Kidney epithelial cell (primary cell): ENCODE measurements around the gene ETFDH. TPM values are rescaled to one million over a fixed set of nuclear protein-coding genes. Genes with fewer than 3 reads are reported as not detected.
"Not testable (repeated sequence)": the region's sequence is repeated elsewhere in the genome, so short reads cannot be mapped to it uniquely, and the experiment has no call there.

Experiments
- DNase-seq: peaks from one replicate; pipeline ENCODE4 v3.0.0-alpha.2; 2010; ENCODE audit warnings: low read depth
- H3K27me3 ChIP-seq: 2 replicates; pipeline ENCODE4 v1.6.0; 2011; ENCODE audit warnings: low read length; ENCODE audit not compliant: control insufficient read depth, insufficient read depth
- H3K36me3 ChIP-seq: 2 replicates; pipeline ENCODE4 v1.5.1; 2011; ENCODE audit warnings: low read length; ENCODE audit not compliant: control insufficient read depth, insufficient read depth
- H3K4me3 ChIP-seq: 2 replicates; pipeline ENCODE4 v1.5.1; 2011; ENCODE audit warnings: low read depth, mild to moderate bottlenecking, control low read depth, low read length
- CTCF ChIP-seq: IDR thresholded peaks from 2 replicates; pipeline ENCODE4 v1.5.1; 2011; ENCODE audit warnings: mild to moderate bottlenecking, moderate library complexity, low read length, control low read depth, inconsistent platforms; ENCODE audit not compliant: insufficient read depth, poor library complexity, severe bottlenecking
- total RNA-seq: library from RNA; depleted of rRNA; stranded (reverse); fragments of >200 nt; gene quantifications from 2 replicates; pipeline ENCODE4 v1.2.3, GENCODE V29; 2015

The ETFDH gene
- total RNA-seq, 1 donor from 2014 or later: 10.5 TPM

GRCh38 chr4:158704274-158704673 is 32.2 kb downstream of the ETFDH start:
- DNase-seq: no peak
- Histone ChIP-seq H3K27me3 (no peaks in the 10 kb centered on the region), H3K4me3 (no peak overlapping the region), H3K36me3 (no peaks in the 10 kb centered on the region)
- TF ChIP-seq CTCF: no peak

GRCh38 chr4:158710814-158711213 is 38.7 kb downstream of the ETFDH start:
- Histone ChIP-seq H3K4me3 (no peak overlapping the region), H3K27me3 (no peaks in the 10 kb centered on the region), H3K36me3 (no peaks in the 10 kb centered on the region)
- DNase-seq: no peak
- peak; percentile 22 for TF ChIP-seq CTCF

GRCh38 chr4:158712622-158713021 is 40.5 kb downstream of the ETFDH start:
- not testable (repeated sequence) for DNase-seq, H3K27me3 ChIP-seq, H3K4me3 ChIP-seq, H3K36me3 ChIP-seq

- no peak for DNase-seq
- H3K27me3 ChIP-seq: no peaks in the 10 kb centered on the region
- no peak overlapping the region for H3K4me3 ChIP-seq
- TF ChIP-seq CTCF: no peak
- H3K36me3 ChIP-seq: no peaks in the 10 kb centered on the region
These were observed 42.8 kb downstream of the ETFDH start for GRCh38 chr4:158714937-158715336.

- Histone ChIP-seq H3K27me3 (no peaks in the 10 kb centered on the region), H3K4me3 (no peak overlapping the region), H3K36me3 (no peaks in the 10 kb centered on the region)
- no peak for DNase-seq
- no peak for TF ChIP-seq CTCF
These were observed 43.7 kb downstream of the ETFDH start for GRCh38 chr4:158715802-158716201.

GRCh38 chr4:158721680-158722079 is 49.6 kb downstream of the ETFDH start:
- Histone ChIP-seq H3K27me3 (no peaks in the 10 kb centered on the region), H3K36me3 (no peaks in the 10 kb centered on the region), H3K4me3 (no peak overlapping the region)
- TF ChIP-seq CTCF: no peak
- DNase-seq: no peak
